ENCODE results near the gene MGRN1. TPM values are rescaled to one million over a fixed set of nuclear protein-coding genes. Genes with fewer than 3 reads are reported as not detected.

MGRN1 gene
- total RNA-seq, 1 donor from 2014 or later: 40.6 TPM

GRCh38 chr16:4686497-4687210 is 62.0 kb downstream of the MGRN1 start:
- TF ChIP-seq, protein P1, sequence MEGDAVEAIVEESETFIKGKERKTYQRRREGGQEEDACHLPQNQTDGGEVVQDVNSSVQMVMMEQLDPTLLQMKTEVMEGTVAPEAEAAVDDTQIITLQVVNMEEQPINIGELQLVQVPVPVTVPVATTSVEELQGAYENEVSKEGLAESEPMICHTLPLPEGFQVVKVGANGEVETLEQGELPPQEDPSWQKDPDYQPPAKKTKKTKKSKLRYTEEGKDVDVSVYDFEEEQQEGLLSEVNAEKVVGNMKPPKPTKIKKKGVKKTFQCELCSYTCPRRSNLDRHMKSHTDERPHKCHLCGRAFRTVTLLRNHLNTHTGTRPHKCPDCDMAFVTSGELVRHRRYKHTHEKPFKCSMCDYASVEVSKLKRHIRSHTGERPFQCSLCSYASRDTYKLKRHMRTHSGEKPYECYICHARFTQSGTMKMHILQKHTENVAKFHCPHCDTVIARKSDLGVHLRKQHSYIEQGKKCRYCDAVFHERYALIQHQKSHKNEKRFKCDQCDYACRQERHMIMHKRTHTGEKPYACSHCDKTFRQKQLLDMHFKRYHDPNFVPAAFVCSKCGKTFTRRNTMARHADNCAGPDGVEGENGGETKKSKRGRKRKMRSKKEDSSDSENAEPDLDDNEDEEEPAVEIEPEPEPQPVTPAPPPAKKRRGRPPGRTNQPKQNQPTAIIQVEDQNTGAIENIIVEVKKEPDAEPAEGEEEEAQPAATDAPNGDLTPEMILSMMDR (conservative IDR thresholded peaks at IDR 0.05; ENCODE audit: low read depth, low read length): no peak
- DNase-seq (ENCODE audit: low read depth): no peak
- no peak overlapping the region for H3K4me3 ChIP-seq (ENCODE audit: low read depth, low read length)

DNA sequence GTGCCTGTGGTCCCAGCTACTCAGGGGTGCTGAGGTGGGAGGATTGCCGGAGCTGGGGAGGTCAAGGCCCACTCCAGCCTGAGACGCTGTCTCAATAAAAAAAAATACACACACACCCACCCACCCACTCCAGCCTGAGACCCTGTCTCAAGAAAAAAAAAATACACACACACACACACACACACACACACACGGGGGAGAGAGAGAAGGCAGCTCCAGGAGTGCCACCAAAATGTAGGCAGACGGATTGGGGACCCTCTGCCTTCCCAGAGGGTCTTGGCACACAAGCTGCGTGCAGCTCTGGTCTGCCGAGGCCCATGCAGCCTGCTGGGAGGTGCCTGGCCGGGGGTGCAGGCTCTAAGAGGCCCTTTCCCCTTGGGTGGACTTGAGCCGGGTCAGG is 62.8 kb downstream of the MGRN1 start:
- no peak overlapping the region for H3K4me3 ChIP-seq (ENCODE audit: low read depth, low read length)
- DNase-seq (ENCODE audit: low read depth): no peak
- TF ChIP-seq, protein P1 (conservative IDR thresholded peaks at IDR 0.05; ENCODE audit: low read depth, low read length): no peak

DNA sequence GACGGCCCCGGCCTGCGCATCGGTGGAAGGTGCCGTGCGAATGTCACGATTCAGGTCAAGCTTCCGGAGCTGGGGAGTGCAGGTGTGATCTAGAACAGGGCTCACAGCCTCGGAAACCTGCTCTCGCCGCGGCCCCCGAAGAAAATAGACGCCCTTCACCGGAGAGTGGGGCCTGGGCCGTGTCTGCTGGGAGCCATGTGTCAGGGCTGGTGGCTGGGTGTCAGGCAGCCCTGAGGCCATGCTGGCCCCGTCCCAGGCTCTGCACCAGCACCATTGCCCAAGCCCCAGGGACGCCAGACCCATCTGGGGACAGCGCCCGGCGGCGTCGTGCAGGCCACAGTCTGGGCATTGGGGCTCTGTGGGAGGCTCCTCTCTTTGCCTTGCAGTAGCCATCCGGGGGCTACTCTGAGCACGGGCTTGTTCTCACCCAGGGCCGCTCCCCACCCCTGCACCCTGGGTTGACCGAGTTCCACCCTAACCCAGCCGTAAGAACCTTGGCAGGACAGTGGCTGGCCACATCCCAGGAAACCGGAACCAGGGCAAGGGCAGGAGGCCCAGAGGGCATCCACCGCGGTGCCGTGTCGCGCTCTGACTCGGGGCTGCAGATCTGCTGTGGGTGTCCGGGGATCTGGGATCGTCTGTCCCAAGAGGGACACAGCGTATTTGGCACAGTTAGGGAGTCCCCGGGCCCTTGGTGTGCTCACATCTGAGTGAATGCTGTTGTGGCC is 63.5 kb downstream of the MGRN1 start:
- DNase-seq (ENCODE audit: low read depth): no peak
- no peak overlapping the region for H3K4me3 ChIP-seq (ENCODE audit: low read depth, low read length)
- TF ChIP-seq, protein P1 (conservative IDR thresholded peaks at IDR 0.05; ENCODE audit: low read depth, low read length): no peak

GRCh38 chr16:4688674-4689045 is 64.0 kb downstream of the MGRN1 start:
- TF ChIP-seq, protein P1 (conservative IDR thresholded peaks at IDR 0.05; ENCODE audit: low read depth, low read length): no peak

GRCh38 chr16:4689091-4689671 is 64.6 kb downstream of the MGRN1 start:
- no peak for DNase-seq (ENCODE audit: low read depth)
- TF ChIP-seq, protein P1 (conservative IDR thresholded peaks at IDR 0.05; ENCODE audit: low read depth, low read length): no peak
- H3K4me3 ChIP-seq (ENCODE audit: low read depth, low read length): no peak overlapping the region

More at GRCh38 chr16:4688674-4689045, 64.0 kb downstream of the MGRN1 start:
- no peak overlapping the region for H3K4me3 ChIP-seq (ENCODE audit: low read depth, low read length)
- DNase-seq (ENCODE audit: low read depth): no peak

- no peak overlapping the region for H3K4me3 ChIP-seq (ENCODE audit: low read depth, low read length)
- DNase-seq (ENCODE audit: low read depth): no peak
- TF ChIP-seq, protein P1 (conservative IDR thresholded peaks at IDR 0.05; ENCODE audit: low read depth, low read length): no peak
Observed at GRCh38 chr16:4689864-4690704, 65.5 kb downstream of the MGRN1 start.

Measured in epithelial cell of proximal tubule (primary cell).